Measurements from ENCODE around the gene PIK3C2B.

Gene PIK3C2B

GRCh38 chr1:204478172-204478899 is 16.3 kb downstream of the PIK3C2B start:
- no peak for DNase-seq (ENCODE audit: low spot score)

GRCh38 chr1:204477036-204477740 is 17.4 kb downstream of the PIK3C2B start:
- peak; percentile 94 for DNase-seq (ENCODE audit: low spot score)

GRCh38 chr1:204476563-204476962 is 18.0 kb downstream of the PIK3C2B start:
- no peak for DNase-seq (ENCODE audit: low spot score)

- DNase-seq (ENCODE audit: low spot score), result no peak
Observed at GRCh38 chr1:204475656-204476432, 18.8 kb downstream of the PIK3C2B start.

GRCh38 chr1:204473400-204473965 is 21.1 kb downstream of the PIK3C2B start:
- DNase-seq (ENCODE audit: low spot score), result no peak

GRCh38 chr1:204472660-204473059 is 21.9 kb downstream of the PIK3C2B start:
- no peak for DNase-seq (ENCODE audit: low spot score)

- DNase-seq (ENCODE audit: low spot score), result no peak
Observed at GRCh38 chr1:204471687-204472086, 22.9 kb downstream of the PIK3C2B start.

- no peak for DNase-seq (ENCODE audit: low spot score)
Observed at GRCh38 chr1:204469304-204469703, 25.3 kb downstream of the PIK3C2B start.

GRCh38 chr1:204468766-204469302 is 25.8 kb downstream of the PIK3C2B start:
- no peak for DNase-seq (ENCODE audit: low spot score)

GRCh38 chr1:204468206-204468605 is 26.4 kb downstream of the PIK3C2B start:
- peak; percentile 88 for DNase-seq (ENCODE audit: low spot score)

- DNase-seq (ENCODE audit: low spot score), result peak; percentile 96
Observed at GRCh38 chr1:204466416-204467405, 27.9 kb downstream of the PIK3C2B start.

GRCh38 chr1:204465546-204466415 is 28.8 kb downstream of the PIK3C2B start:
- peak; percentile 51 for DNase-seq (ENCODE audit: low spot score)

GRCh38 chr1:204464701-204465100 is 29.9 kb downstream of the PIK3C2B start:
- DNase-seq (ENCODE audit: low spot score), result no peak

GRCh38 chr1:204464187-204464631 is 30.4 kb downstream of the PIK3C2B start:
- no peak for DNase-seq (ENCODE audit: low spot score)

- no peak for DNase-seq (ENCODE audit: low spot score)
Observed at GRCh38 chr1:204463125-204464060, 31.2 kb downstream of the PIK3C2B start.

GRCh38 chr1:204462229-204462561 is 32.4 kb downstream of the PIK3C2B start:
- DNase-seq (ENCODE audit: low spot score), result no peak

- DNase-seq (ENCODE audit: low spot score), result no peak
Observed at GRCh38 chr1:204461331-204462228, 33.0 kb downstream of the PIK3C2B start.

- no peak for DNase-seq (ENCODE audit: low spot score)
Observed at GRCh38 chr1:204460346-204460745, 34.3 kb downstream of the PIK3C2B start.
